ENCODE results near the gene VSIG10L2.

The VSIG10L2 gene

DNA sequence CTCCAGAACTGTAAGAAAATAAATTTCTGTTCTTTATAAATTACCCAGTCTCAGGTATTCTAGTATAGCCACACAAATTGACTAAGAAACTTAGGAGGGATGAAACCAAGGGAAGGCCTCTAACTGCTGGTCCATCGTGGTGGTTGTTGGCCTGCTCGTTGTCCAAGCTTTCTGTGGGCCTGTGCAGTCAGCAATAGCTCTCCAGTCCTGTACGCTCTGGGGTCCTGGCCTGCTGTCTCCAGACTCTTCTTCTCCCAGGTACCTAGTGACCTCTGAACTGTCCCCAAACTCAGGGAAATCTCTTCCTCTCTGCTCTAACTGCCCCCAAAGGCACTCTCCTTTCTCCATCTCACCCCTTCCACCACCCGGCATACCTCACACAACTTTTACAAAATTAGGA lies 5.7 kb upstream of the VSIG10L2 start:
- Histone ChIP-seq H3K4me1 (no peaks in the 10 kb centered on the region), H3K4me3 (no peak overlapping the region), H3K27ac (no peak overlapping the region), H3K36me3 (no peaks in the 10 kb centered on the region), H3K9me3 (no peaks in the 10 kb centered on the region), H3K27me3 (peaks cover 0 to 8% of the 10 kb centered on the region in 2 donors)
- intact Hi-C loops (cut with DNase I; ENCODE audit: low total_unique reads), result no loop called here
- TF ChIP-seq, protein P1, sequence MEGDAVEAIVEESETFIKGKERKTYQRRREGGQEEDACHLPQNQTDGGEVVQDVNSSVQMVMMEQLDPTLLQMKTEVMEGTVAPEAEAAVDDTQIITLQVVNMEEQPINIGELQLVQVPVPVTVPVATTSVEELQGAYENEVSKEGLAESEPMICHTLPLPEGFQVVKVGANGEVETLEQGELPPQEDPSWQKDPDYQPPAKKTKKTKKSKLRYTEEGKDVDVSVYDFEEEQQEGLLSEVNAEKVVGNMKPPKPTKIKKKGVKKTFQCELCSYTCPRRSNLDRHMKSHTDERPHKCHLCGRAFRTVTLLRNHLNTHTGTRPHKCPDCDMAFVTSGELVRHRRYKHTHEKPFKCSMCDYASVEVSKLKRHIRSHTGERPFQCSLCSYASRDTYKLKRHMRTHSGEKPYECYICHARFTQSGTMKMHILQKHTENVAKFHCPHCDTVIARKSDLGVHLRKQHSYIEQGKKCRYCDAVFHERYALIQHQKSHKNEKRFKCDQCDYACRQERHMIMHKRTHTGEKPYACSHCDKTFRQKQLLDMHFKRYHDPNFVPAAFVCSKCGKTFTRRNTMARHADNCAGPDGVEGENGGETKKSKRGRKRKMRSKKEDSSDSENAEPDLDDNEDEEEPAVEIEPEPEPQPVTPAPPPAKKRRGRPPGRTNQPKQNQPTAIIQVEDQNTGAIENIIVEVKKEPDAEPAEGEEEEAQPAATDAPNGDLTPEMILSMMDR (IDR thresholded peaks at IDR 0.05), result no peak
- DNase-seq, result peak in 1 of 2 donors; percentile 25

DNA sequence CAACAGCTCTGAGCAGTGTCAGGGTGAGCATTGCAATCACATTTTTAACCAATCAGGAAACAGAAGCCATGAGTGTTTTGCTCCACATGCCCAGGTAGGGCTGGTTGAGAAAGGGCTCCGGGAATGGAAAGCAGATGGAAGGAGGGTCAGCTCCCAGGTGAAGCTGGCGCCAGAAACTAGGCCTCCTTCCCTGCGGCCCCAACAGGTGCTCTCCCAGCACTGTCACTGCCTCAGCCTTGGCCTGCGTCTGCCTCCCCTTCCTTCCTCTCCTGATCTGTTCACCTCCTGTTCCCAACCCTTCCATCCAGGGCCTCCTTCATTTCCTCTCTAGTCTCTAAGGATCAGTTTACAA lies 4.6 kb upstream of the VSIG10L2 start:
- Histone ChIP-seq H3K9me3 (no peaks in the 10 kb centered on the region), H3K27me3 (peaks cover 0 to 8% of the 10 kb centered on the region in 2 donors), H3K4me3 (no peak overlapping the region), H3K4me1 (no peaks in the 10 kb centered on the region), H3K36me3 (no peaks in the 10 kb centered on the region), H3K27ac (no peak overlapping the region)
- intact Hi-C loops (cut with DNase I; ENCODE audit: low total_unique reads), result no loop called here
- peak in 1 of 2 donors; percentile 43 for DNase-seq
- TF ChIP-seq, protein P1 (IDR thresholded peaks at IDR 0.05), result no peak

DNA sequence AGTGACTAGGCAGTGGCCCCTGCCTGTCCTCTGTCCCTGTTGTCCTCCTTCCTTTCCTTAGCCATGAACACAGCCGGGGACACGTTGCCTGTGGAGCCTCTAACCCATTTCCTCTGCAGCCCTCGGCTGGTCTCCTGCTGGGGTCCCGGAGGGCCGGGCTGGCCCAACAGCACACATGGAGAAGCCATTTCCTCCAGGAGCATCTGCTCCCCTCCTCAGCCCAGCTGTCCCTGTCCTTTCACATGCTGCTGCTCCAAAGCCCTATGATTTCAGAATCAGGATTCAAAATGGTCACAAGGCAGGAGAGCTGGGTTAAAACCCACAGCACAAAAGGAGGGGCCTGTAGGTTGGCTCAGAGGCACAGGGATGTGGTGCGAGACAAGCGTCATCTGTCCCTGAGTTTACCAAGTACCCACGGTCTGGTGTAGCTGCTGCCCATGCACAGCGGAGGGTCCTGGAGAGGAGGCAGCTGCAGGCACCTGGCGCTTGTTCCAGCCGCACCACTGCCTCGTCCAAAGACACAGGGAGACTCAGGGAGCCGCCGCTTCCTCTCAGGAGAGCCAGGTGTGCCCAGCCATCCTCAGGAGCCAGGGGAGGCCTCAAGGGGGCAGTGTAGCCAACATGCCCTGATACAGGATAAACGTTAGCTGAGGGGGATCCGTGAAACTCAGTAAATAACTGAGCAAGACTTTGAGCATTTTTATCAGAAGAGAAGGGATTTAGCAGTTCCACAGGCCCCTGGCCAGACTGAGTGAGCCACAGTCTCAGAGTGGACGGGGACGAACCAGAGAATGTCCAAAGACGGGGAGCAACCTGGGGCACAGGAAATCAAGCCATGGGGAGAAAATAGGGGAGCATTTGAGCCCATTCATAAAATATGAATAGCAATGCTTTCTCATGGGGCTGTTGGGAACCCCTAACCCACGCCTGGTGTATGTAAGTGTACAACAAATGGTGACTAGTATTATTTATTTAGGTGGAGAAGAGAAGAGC lies 3.9 kb upstream of the VSIG10L2 start:
- Histone ChIP-seq H3K4me1 (no peaks in the 10 kb centered on the region), H3K36me3 (no peaks in the 10 kb centered on the region), H3K27me3 (peaks cover 0 to 8% of the 10 kb centered on the region in 2 donors), H3K4me3 (no peak overlapping the region), H3K27ac (no peak overlapping the region), H3K9me3 (no peaks in the 10 kb centered on the region)
- peak in 1 of 2 donors; percentile 66 for DNase-seq
- TF ChIP-seq, protein P1 (IDR thresholded peaks at IDR 0.05), result peak; percentile 30 to 50
- intact Hi-C loops (cut with DNase I; ENCODE audit: low total_unique reads), result no loop called here

DNA sequence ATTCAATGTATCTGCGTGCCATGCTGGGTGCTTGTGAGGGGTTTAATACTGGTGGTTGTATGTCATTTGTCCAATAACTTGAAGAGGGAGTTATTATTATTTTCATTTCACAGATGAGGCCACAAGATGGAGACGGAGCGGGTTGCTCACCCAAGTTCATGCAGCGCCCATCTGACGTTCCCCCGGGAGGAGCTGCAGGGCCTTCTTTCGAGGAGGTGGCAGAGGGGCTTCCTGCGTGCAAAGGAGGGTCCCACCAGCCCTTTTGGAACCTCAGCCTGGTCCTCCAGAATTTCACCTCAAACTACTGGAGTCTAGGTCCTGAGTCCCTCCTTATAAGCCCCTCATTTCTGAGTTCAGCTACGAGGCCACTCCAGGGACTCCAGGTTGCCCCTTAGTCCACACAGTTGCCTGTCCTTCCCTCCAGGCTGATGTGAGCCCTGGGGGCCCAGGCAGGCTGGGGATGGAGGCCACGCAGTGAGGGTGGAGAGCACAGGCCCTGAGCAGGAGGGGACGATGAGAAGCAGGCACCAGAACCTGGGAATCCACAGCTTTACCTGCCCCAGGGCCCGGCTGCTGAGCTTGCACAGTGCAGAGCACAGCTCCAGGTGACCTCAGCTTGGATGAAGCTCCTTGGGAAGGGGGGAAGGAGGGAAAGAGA lies 2.9 kb upstream of the VSIG10L2 start:
- H3K4me3 ChIP-seq, result no peak overlapping the region
- intact Hi-C loops (cut with DNase I; ENCODE audit: low total_unique reads), result no loop called here
- H3K36me3 ChIP-seq, result no peaks in the 10 kb centered on the region
- no peak overlapping the region for H3K27ac ChIP-seq
- peak in 1 of 2 donors; percentile 55 for DNase-seq
- TF ChIP-seq, protein P1 (IDR thresholded peaks at IDR 0.05), result no peak
- H3K4me1 ChIP-seq, result no peaks in the 10 kb centered on the region
- H3K9me3 ChIP-seq, result no peaks in the 10 kb centered on the region
- peaks cover 0 to 8% of the 10 kb centered on the region in 2 donors for H3K27me3 ChIP-seq

DNA sequence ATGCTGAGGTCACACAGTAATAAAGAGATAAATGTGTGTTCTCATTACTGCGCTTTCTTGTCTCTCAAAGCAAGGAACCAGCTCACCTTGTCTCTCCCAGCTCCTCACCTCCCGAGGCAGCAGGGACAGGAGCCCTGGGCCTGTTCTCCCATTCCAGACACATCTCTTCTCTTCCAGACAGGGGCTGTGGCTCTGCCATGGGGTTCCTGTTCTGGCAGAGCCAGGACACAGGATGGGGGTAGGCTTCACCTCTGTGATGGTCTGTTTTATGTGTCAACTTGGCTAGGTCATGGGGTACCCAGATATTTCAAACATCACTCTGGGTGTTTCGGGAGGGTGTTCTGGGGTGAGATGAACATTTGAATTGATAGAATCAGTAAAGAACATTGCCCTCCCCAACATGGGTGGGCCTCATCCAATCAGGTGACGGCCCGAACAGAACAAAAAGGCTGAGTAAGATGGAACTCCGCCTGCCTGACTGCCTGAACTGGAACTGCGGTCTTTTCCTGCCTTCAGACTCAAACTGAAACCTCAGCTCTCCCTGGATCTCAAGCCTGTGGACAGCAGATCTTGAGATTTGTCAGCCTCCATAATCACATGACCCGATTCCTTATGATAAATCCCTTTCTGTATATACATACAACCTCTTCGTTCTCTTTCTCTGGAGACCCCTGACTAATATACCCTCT lies 2.0 kb upstream of the VSIG10L2 start:
- Histone ChIP-seq H3K27ac (no peak overlapping the region), H3K4me1 (no peaks in the 10 kb centered on the region), H3K27me3 (peaks cover 0 to 14% of the 10 kb centered on the region in 2 donors), H3K36me3 (no peaks in the 10 kb centered on the region), H3K4me3 (no peak overlapping the region), H3K9me3 (no peaks in the 10 kb centered on the region)
- TF ChIP-seq, protein P1 (IDR thresholded peaks at IDR 0.05), result no peak
- DNase-seq, result peak in 1 of 2 donors; percentile 21
- intact Hi-C loops (cut with DNase I; ENCODE audit: low total_unique reads), result no loop called here

All from tibial artery (tissue), 4 donors.